GM18498 (cell line): ENCODE results near the gene MLPH.

Experiments used
- ATAC-seq: cut with Tn5 transposase; IDR thresholded peaks from one replicate; pipeline ENCODE4 v1.9.1; 2021; ENCODE audit warnings: mild to moderate bottlenecking, moderate library complexity; ENCODE audit not compliant: unreplicated experiment

The MLPH gene

GRCh38 chr2:237478979-237479378 is 8.1 kb upstream of the MLPH start:
- ATAC-seq, result no peak

GRCh38 chr2:237479747-237480146 is 7.3 kb upstream of the MLPH start:
- ATAC-seq, result no peak

- ATAC-seq, result no peak
These were observed 6.5 kb upstream of the MLPH start for GRCh38 chr2:237480556-237480955.

DNA sequence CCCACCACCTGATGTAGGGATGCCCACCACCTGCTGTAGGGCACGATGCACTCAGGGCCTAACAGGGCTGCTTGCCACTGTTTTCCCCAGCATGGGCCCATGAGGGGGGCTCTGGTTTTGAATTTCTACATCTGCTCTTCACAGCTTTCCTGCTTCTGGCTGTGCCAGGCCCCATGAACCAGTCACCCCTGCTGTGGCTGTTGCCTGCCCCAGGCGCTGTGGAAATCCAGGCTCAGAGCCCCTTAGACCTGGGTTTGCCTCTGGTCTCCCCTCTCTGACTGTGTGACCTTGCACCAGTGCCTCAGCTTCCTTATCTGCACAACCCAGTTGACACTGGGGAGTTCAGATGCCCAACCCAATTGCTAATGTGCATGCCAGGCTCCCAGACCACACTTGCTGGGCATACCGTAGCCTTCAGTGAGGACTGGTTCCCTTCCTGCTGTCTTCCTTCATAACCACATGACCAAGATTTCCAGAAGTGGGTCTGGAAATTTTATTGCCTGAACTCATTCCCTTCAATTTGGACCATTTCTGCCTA is 6.0 kb upstream of the MLPH start:
- ATAC-seq, result no peak

- ATAC-seq, result no peak
These were observed 4.6 kb upstream of the MLPH start for GRCh38 chr2:237482485-237482884.

- ATAC-seq, result no peak
These were observed 3.9 kb upstream of the MLPH start for GRCh38 chr2:237483018-237483731.

- no peak for ATAC-seq
These were observed 1.7 kb upstream of the MLPH start for GRCh38 chr2:237485304-237485703.

GRCh38 chr2:237485844-237486243 is 1.2 kb upstream of the MLPH start:
- ATAC-seq, result no peak

DNA sequence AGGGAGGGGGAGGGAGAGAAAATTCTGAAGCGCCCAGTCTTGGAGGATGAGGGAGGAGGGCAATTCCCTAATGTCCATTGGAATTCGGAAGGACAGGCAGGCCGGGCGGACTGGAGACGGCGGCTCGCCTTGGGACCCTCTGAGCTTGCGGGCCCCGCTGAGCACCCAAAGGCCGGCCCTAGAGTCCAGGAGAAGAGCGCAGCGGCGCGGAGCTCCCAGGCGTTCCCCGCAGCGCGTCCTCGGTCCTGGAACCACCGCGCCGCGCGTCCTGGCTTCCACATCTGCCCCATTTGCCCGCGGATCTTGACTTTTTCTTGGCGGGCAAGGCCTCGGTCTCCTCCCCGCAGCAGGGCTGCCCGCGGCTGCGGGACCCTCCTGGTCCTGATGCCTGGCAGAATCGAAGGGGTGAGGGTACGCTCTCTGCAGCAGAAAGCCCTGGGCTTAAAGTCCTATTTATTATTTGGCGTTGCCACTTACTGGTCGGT is 675 bp upstream of the MLPH start:
- ATAC-seq, result no peak

DNA sequence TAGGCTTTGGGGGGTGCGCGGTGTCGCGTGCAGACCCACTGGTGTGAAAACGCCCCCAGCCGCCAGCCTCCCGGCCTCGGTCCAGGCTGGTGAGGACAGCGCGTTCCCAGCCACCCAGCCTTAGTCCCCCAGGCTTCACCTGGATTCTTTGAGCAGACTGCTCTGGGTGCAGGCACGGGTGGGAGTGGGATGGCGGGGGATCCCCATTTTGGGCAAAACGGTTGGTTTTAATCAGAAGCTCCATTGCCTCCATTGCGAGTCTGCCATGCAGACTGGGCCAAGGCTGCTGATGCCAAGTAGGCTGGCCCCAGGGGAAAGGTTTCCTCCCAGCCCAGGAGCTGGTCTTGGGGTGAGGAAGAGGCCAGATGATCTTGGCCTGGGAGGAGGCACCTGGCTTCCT is 445 bp downstream of the MLPH start:
- no peak for ATAC-seq

GRCh38 chr2:237488295-237488694 is 1.2 kb downstream of the MLPH start:
- no peak for ATAC-seq

GRCh38 chr2:237488901-237489860 is 2.1 kb downstream of the MLPH start:
- no peak for ATAC-seq

DNA sequence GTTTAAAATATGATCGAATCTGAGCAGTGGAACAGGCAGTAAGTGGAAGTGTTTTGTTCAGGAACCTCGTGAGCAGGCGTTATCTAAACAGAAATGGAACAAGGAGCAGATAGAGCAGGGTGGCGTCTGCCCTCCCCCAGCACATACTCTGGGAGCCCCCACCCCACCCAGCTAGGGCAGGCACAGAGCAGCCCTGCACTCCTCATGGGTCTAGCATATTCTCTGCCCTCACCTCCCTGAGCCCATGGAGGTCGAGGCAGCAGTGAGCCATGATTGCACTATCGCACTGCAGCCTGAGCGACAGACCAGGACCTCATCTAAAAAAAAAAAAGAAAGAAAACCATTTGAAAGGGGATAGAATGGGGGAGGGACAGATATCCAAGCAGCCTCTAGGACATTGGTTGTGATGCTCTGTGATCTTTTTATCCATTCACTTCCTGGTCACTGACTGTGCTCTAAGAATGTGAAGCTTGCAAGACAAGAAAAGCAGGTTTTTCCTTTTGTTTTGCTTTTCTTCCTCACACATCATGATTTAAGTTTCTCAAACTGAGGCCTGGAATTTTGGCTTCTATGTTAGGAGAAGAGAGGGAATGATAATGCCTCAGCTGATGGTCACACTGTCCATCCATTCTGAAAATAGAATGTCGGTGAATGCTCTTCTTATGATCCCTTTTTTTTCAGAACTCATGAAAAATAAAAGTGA is 3.1 kb downstream of the MLPH start:
- ATAC-seq, result no peak

- no peak for ATAC-seq
These were observed 3.7 kb downstream of the MLPH start for GRCh38 chr2:237490795-237491194.

- no peak for ATAC-seq
These were observed 4.6 kb downstream of the MLPH start for GRCh38 chr2:237491515-237492118.

GRCh38 chr2:237492137-237492890 is 5.3 kb downstream of the MLPH start:
- ATAC-seq, result no peak

GRCh38 chr2:237494066-237494465 is 7.0 kb downstream of the MLPH start:
- no peak for ATAC-seq

DNA sequence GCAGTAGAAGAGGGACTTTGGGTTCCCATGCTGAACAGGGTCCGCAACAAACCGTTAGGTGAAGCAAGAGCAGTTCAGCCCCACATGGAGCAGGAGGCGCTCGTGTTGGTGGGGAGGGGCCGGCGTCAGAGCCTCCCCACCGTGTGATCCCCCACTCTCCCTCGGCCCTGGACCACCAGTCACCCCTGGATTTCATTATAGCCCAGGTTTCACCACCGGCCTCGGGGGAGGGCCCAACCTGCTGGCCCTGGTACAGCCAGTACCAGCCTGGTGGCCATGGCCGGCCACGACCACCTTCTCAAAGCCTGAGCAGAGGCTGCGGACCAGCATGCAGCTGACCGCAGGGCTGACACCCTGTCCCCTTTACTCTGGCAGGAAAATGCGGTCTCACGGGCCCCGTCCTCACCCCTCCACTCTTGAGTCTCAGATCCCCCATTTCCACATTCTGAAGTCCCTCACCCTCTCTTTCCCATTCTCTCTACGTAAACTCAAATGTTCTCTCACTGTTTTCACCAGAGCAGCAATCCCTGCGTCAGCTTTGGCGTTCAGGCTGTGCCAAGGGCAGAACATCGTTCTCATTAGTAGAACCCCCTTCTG is 8.6 kb downstream of the MLPH start:
- ATAC-seq, result no peak

DNA sequence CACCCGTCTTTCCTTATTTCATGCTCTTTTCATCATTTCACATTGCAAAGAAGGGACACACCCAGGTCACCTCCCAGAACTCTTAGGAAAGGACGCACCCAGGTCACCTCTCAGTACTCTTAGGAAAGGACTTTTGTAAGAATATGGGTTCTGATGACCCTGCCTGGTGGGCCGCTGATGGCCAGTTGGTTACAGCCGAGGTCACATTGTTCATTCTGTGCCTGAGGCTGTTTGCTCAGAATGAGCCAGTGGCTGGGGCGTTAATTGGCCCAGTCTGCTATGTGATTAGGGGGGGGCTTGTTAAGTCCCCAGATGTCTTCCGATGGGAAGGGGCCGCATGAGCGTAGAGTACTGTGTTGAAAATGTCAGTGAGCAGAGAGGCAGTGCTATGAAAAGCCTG is 9.4 kb downstream of the MLPH start:
- no peak for ATAC-seq
